ENCODE data around the gene SYCP3. TPM values are rescaled to one million over a fixed set of nuclear protein-coding genes. Genes with fewer than 3 reads are reported as not detected.
"Not testable (repeated sequence)": the region's sequence is repeated elsewhere in the genome, so short reads cannot be mapped to it uniquely, and the experiment has no call there.

Gene SYCP3
- total and polyA plus RNA-seq, 2 donors (not counting 1 experiment from before 2014, with no cell fraction given), result 0.02 to 0.17 TPM

GRCh38 chr12:101740566-101740965 is 1.3 kb upstream of the SYCP3 start:
- no peak overlapping the region for H3K9ac ChIP-seq (ENCODE audit: insufficient read depth, low read length)
- TF ChIP-seq CTCF (conservative IDR thresholded peaks at IDR 0.05 in 1 of 2, IDR thresholded peaks at IDR 0.05 in 1 of 2; ENCODE audit: low read depth in 1 of 2, low read length in 2 of 2) (no peak), EZH2 (IDR thresholded peaks at IDR 0.05; ENCODE audit: low read length, missing control alignments) (no peak)

GRCh38 chr12:101737476-101737875 is 1.8 kb downstream of the SYCP3 start:
- no peak for DNase-seq (ENCODE audit: low read depth in 2 of 2)
- no peak overlapping the region for H3K4me3 ChIP-seq (replicated peaks in 1 of 4; ENCODE audit: control extremely low read depth in 1 of 4, insufficient read depth in 1 of 4, low read depth in 3 of 4, low read length in 4 of 4)
- TF ChIP-seq CTCF (conservative IDR thresholded peaks at IDR 0.05 in 1 of 2, IDR thresholded peaks at IDR 0.05 in 1 of 2; ENCODE audit: low read depth in 1 of 2, low read length in 2 of 2) (no peak), EZH2 (IDR thresholded peaks at IDR 0.05; ENCODE audit: low read length, missing control alignments) (no peak)

More at GRCh38 chr12:101740566-101740965, 1.3 kb upstream of the SYCP3 start:
- H4K20me1 ChIP-seq (ENCODE audit: control insufficient read depth, extremely low read depth, insufficient read depth, low read length), result no peaks in the 10 kb centered on the region
- no peaks in the 10 kb centered on the region for H3K9me3 ChIP-seq (ENCODE audit: control insufficient read depth, insufficient read depth, low read depth, low read length)
- no peak overlapping the region for H2AFZ ChIP-seq (ENCODE audit: low read length)
- no peaks in the 10 kb centered on the region for H3K4me1 ChIP-seq (ENCODE audit: control insufficient read depth, extremely low read depth, insufficient read depth, low read length)
- H3K36me3 ChIP-seq (ENCODE audit: control insufficient read depth, insufficient read depth, low read length), result peaks cover 3% of the 10 kb centered on the region
- H3K27ac ChIP-seq (ENCODE audit: insufficient read depth, low read length), result no peak overlapping the region
- no peak overlapping the region for H3K4me2 ChIP-seq (ENCODE audit: extremely low read depth, insufficient read depth, low read length)
- no peak for DNase-seq (ENCODE audit: low read depth in 2 of 2)
- H3K79me2 ChIP-seq (ENCODE audit: control insufficient read depth, insufficient read depth, low read length), result no peaks in the 10 kb centered on the region
- H3K27me3 ChIP-seq (ENCODE audit: control insufficient read depth, insufficient read depth, low read length), result no peaks in the 10 kb centered on the region
- no peak overlapping the region for H3K4me3 ChIP-seq (replicated peaks in 1 of 4; ENCODE audit: control extremely low read depth in 1 of 4, insufficient read depth in 1 of 4, low read depth in 3 of 4, low read length in 4 of 4)

DNA sequence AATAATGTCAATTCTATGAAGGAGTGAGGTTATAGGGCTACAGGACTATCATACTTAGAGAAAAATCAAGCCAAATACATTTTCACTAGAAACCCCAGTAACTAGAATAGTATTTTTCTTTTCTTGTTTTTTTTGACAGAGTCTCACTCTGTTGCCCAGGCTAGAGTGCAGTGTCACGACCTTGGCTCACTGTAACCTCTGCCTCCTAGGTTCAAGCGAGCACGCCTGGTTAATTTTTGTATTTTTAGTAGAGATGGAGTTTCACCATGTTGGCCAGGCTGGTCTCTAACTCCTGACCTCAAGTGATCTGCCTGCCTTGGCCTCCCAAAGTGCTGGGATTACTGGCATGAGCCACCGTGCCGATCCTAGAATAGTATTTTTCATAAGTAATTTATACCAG is 4.8 kb downstream of the SYCP3 start:
- not testable (repeated sequence) for H3K27ac ChIP-seq (ENCODE audit: insufficient read depth, low read length)

More at GRCh38 chr12:101737476-101737875, 1.8 kb downstream of the SYCP3 start:
- H3K9me3 ChIP-seq (ENCODE audit: control insufficient read depth, insufficient read depth, low read depth, low read length), result no peaks in the 10 kb centered on the region
- H3K79me2 ChIP-seq (ENCODE audit: control insufficient read depth, insufficient read depth, low read length), result no peaks in the 10 kb centered on the region
- no peak overlapping the region for H3K27ac ChIP-seq (ENCODE audit: insufficient read depth, low read length)
- H3K27me3 ChIP-seq (ENCODE audit: control insufficient read depth, insufficient read depth, low read length), result no peaks in the 10 kb centered on the region
- no peak overlapping the region for H3K4me2 ChIP-seq (ENCODE audit: extremely low read depth, insufficient read depth, low read length)
- no peaks in the 10 kb centered on the region for H4K20me1 ChIP-seq (ENCODE audit: control insufficient read depth, extremely low read depth, insufficient read depth, low read length)
- no peak overlapping the region for H3K9ac ChIP-seq (ENCODE audit: insufficient read depth, low read length)
- no peak overlapping the region for H2AFZ ChIP-seq (ENCODE audit: low read length)
- H3K4me1 ChIP-seq (ENCODE audit: control insufficient read depth, extremely low read depth, insufficient read depth, low read length), result no peaks in the 10 kb centered on the region
- H3K36me3 ChIP-seq (ENCODE audit: control insufficient read depth, insufficient read depth, low read length), result peaks cover 3% of the 10 kb centered on the region

More for the DNA sequence above, 4.8 kb downstream of the SYCP3 start:
- H3K4me3 ChIP-seq (replicated peaks in 1 of 4; ENCODE audit: control extremely low read depth in 1 of 4, insufficient read depth in 1 of 4, low read depth in 3 of 4, low read length in 4 of 4); H3K4me2 ChIP-seq (ENCODE audit: extremely low read depth, insufficient read depth, low read length); H3K27me3 ChIP-seq (ENCODE audit: control insufficient read depth, insufficient read depth, low read length); H3K9me3 ChIP-seq (ENCODE audit: control insufficient read depth, insufficient read depth, low read depth, low read length); H3K4me1 ChIP-seq (ENCODE audit: control insufficient read depth, extremely low read depth, insufficient read depth, low read length); H3K9ac ChIP-seq (ENCODE audit: insufficient read depth, low read length); H3K36me3 ChIP-seq (ENCODE audit: control insufficient read depth, insufficient read depth, low read length); H4K20me1 ChIP-seq (ENCODE audit: control insufficient read depth, extremely low read depth, insufficient read depth, low read length); DNase-seq (ENCODE audit: low read depth in 2 of 2); H3K79me2 ChIP-seq (ENCODE audit: control insufficient read depth, insufficient read depth, low read length); H2AFZ ChIP-seq (ENCODE audit: low read length): not testable (repeated sequence)
